GM21390 (cell line): Measurements from ENCODE around the gene ZSWIM5.
"Not testable (repeated sequence)": the region's sequence is repeated elsewhere in the genome, so short reads cannot be mapped to it uniquely, and the experiment has no call there.

Experiments
- ATAC-seq: cut with Tn5 transposase; IDR thresholded peaks from one replicate; pipeline ENCODE4 v1.9.1; 2021; ENCODE audit not compliant: unreplicated experiment

ZSWIM5 gene

DNA sequence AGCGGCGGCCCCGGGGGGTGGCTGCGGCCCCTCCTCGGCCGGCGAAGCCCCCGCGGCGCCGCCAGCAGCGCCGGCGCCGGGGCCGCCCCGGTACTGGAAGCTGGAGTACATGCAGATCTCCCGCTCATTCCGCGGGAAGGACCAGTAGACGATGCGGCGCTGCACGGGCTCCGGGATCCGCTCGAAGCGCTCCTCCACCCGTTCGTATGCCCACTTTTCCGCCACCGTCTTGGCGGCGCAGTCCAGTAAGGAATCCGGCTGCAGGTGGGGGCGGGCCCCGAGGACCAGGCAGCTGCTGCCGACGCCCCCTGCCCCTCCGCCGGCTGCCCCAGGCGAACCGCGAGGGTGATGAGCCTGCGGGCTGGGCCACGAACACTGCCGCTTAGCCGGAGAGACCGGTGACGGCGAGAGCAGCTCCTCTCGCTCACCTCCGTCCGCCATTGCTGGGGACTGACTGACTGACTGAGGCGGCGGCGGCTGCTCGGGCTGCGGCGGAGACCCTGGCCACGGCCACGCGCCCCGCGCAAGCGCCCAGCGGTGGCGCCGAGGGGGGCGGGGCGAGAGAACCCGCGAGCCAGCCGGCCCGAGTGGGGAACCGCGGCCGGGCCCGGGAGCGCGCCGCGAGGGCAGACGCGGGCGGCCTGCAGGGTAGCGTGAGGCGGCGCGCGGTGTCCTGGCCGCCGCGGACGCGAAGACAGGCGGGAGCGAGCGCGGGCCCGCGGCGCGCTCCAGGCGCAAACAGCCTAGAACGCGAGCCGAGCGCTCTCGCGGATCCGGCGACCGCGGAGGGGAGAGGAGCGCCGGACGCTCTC is at the start of gene ZSWIM5:
TSS of gene ZSWIM5 (minus strand) at position 696 of the 812 bp plus-strand sequence. CDS start at position 441, 255 bp downstream.
- peak; percentile 77 for ATAC-seq

DNA sequence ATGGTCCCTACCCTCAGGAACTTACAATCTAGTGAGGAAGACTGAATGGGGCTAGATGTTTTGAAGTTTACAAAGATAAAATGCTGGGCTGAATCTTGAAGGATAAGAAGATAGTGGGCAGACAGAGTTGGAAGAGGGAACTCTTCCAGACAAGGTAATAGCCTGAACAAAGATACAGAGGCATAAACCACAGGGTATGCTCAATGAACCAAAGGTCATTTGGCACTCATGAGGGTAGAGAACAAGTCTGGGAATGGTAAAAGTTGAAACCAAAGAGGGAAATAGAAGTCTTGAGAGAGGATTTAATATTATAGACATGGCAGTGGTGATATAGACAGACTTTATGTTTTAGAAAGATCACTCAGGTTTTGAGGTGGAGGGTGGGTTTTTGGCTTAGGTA is 48.1 kb upstream of the ZSWIM5 start:
- no peak for ATAC-seq

GRCh38 chr1:45250544-45250943 is 44.1 kb upstream of the ZSWIM5 start:
- no peak for ATAC-seq

DNA sequence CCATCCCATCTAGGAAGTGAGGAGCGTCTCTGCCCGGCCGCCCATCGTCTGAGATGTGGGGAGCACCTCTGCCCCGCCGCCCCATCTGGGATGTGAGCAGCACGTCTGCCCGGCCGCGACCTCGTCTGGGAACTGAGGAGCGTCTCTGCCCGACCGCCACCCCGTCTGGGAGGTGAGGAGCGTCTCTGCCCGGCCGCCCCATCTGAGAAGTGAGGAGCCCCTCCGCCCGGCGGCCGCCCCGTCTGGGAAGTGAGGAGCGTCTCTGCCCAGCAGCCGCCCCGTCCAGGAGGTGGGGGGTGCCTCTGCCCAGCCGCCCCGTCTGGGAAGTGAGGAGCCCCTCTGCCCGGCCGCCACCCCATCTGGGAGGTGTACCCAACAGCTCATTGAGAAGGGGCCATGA is 41.6 kb upstream of the ZSWIM5 start:
- ATAC-seq = not testable (repeated sequence)

- no peak for ATAC-seq
These were observed 40.4 kb upstream of the ZSWIM5 start for GRCh38 chr1:45246760-45247159.

DNA sequence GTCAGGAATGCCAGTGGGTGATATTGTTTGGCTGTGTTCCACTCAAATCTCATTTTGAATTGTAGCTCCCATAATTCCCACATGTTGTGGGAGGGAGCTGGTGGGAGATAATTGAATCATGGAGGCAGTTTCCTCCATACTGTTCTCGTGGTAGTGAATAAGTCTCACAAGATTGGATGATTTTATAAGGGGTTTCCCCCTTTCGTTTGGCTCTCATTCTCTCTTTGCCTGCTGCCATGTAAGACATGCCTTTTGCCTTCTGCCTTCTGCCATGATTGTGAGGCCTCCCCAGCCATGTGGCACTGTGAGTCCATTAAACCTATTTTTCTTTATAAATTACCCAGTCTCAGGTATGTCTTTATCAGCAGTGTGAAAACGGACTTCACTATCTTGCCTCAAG is 40.0 kb upstream of the ZSWIM5 start:
- not testable (repeated sequence) for ATAC-seq

GRCh38 chr1:45244660-45245059 is 38.3 kb upstream of the ZSWIM5 start:
- no peak for ATAC-seq

DNA sequence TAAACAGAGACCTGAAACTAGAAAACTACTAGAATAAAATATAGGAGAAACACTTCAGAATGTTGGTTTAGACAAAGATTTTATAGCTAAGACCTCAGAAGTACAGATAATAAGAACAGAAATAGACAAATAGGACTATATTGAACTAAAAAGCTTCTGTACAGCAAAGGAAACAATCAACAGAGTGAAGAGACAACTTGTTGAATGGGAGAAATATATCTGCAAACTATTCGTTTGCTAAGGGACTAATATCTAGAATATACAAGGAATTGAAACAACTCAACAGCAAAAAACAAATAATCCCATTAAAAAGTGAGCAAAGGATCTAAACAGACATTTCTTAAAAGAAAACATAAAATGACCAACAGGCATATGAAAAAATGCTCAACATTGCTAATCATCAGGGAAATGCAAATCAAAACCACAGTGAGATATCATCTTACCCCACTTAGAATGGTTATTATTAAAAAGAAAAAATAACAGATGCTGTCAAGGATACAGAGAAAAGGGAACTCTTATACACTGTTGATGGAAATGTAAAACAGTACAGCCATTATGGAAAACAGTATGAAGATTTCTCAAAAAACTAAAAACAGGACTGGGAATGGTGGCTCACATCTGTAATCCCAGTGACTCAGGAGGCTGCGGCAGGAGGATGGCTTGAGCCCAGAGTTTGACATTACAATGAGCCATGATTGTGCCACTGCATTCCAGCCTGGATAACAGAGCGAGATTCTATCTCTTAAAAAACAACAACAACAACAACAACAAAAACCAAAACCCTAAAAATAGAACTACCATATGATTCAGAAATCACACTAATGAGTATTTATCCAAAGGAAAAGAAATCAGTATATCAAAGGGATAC is 37.3 kb upstream of the ZSWIM5 start:
- no peak for ATAC-seq

DNA sequence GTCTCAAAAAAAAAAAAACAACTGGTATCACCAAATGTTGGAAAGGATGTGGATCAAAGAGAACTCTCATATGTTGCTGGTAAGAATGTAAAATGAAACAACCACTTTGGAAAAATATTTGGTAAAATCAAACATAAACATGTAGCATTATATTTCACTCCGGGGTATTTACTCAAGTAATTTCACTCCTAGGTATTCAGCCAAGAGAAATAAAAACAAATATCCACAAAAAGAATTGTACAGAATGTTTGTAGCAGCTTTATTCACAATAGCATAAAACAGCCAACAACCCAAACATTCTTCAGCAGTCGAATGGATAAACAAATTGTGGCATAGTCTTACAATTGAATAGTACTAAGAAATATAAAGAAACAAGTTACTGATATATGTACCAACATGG is 32.4 kb upstream of the ZSWIM5 start:
- no peak for ATAC-seq

- no peak for ATAC-seq
These were observed 29.7 kb upstream of the ZSWIM5 start for GRCh38 chr1:45236136-45236535.

- ATAC-seq = no peak
These were observed 24.1 kb upstream of the ZSWIM5 start for GRCh38 chr1:45230537-45230936.

GRCh38 chr1:45225598-45225997 is 19.2 kb upstream of the ZSWIM5 start:
- ATAC-seq = no peak

- not testable (repeated sequence) for ATAC-seq
These were observed 17.3 kb upstream of the ZSWIM5 start for GRCh38 chr1:45223710-45224109.

DNA sequence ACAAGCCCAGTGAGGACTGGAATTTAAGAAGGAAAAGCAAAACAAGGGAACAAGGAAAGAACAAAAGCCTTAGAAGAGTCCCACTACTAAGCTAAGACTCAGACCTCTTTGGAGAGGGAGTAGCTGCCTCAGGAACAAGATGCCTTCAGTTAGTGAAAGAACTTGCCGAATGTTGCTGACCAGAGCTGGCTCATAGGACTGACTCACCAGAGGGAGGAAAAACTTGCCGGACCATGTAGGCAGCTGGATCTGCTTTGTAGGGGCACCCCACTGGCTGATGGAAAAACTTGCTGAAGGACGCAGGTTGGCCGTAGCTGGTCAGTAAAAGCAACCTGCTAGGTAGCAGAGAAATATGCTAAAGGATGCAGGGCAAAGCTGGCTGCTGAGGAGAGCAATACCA is 15.3 kb upstream of the ZSWIM5 start:
- no peak for ATAC-seq

- no peak for ATAC-seq
These were observed 10.5 kb upstream of the ZSWIM5 start for GRCh38 chr1:45216861-45217260.

- no peak for ATAC-seq
These were observed 9.8 kb upstream of the ZSWIM5 start for GRCh38 chr1:45216200-45216541.

DNA sequence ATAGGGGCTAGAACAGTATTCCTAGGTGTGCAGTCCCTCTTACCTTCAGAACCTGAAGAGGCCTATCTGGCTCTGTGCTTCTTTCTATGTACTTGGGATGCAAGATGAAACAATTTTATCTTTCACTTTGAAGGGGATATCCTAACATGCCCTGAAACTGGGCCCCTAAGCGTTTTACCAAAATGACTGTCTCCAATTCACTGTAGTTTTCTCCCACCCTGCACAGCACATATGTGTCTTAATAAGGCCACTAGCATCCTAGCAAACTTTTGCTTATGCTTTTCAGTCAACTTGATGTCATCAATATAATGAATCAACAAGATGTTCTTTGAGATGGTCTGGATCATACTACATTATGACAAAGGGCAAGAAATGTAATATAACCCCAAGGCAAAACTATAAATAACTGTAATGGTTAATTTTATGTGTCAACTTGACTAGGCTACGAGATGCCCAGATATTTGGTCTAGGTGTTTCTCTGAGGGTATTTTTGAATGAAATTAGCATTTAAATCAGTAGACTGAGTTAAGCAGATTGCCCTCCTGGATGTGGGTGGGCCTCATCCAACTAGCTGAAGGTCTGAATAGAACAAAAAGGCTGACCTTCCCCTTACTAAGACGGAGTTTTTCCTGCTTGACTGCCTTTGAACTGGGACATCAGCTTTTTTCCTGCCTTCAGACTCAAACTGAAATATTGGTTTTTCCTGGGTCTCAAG is 9.2 kb upstream of the ZSWIM5 start:
- no peak for ATAC-seq

GRCh38 chr1:45213892-45214291 is 7.5 kb upstream of the ZSWIM5 start:
- ATAC-seq = no peak

GRCh38 chr1:45211076-45211475 is 4.7 kb upstream of the ZSWIM5 start:
- ATAC-seq = no peak

GRCh38 chr1:45206808-45207623 is 611 bp upstream of the ZSWIM5 start:
- ATAC-seq = no peak
